GM12892 (cell line): Measurements from ENCODE around the gene APOL6.
"Not testable (repeated sequence)": the region's sequence is repeated elsewhere in the genome, so short reads cannot be mapped to it uniquely, and the experiment has no call there.

Source experiments
- DNase-seq: peaks from one replicate; pipeline ENCODE4 v3.0.0; 2011; ENCODE audit not compliant: insufficient read length
- FAIRE-seq: peaks from 2 replicates; lab custom pipeline; 2011; peaks lifted over from hg19 to GRCh38; lab: Jason Lieb, UNC
- POLR2A ChIP-seq: IDR thresholded peaks from 2 replicates; pipeline ENCODE4 v1.6.1; 2011; ENCODE audit warnings: low read depth, low read length, control low read depth
- POLR2AphosphoS5 ChIP-seq: IDR thresholded peaks from 2 replicates; pipeline ENCODE4 v1.6.1; 2011; ENCODE audit warnings: low read depth, low read length, control low read depth
- TAF1 ChIP-seq: IDR thresholded peaks from 2 replicates; pipeline ENCODE4 v1.6.1; 2011; ENCODE audit warnings: low read depth, mild to moderate bottlenecking, control low read depth, low read length, borderline replicate concordance

Gene APOL6

DNA sequence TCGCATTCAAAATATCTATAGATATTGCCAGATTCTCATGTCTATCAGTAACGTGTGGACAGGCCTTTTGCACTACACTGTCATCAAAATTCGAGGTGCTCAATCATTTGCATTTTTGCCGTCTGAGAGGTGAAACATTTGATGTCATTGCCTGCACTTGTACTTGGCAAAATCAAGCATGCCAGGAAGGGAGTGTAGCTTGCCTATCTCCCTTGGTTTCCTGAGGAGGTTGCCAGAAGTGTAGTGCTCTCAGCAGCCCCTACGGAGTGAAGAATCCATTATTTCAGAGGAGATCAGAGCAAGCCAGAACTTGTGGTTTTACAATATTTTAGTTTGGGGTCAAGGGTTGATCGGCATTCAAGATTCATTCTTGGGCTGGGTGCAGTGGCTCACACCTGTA, 39.2 kb downstream of the APOL6 start:
- DNase-seq (no peak), FAIRE-seq (no peak)
- no peak for TF ChIP-seq POLR2A
- TF ChIP-seq POLR2AphosphoS5, result no peak
- TF ChIP-seq TAF1, result no peak

DNA sequence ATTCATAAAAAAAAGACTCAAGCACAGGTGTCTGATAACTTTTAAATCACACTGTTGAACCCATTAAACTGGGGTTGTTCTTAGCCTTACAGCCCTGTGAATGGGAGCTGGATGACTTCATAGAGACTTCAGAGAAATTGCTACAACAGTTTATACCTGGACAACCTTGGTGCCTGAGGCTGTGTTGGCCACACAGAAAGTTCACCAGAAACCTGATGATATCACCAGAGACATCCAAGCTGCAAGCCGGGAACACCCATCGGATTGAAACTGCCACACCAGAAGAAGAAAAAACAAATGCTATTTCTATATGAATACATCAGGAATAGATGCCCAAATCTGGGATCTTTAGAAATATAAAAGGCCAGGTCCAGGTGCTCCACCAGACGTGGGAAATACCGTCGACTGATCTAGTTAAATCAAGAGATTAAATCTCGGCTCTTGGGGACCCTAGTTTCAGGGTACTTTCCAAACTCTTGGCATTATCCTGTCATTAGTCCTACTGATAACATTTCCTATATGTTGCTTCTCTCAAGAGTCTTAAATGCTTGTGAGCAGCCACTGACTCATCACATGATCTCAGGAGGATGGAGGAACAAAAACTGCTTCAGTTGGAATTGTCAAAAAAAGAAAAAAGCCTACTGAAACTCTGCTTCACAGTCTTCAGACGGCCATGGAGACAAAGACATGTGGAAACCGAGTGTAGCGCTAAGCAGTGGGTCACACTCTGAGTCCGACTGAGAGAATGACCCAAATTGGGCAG, 40.8 kb downstream of the APOL6 start:
- FAIRE-seq, result no peak
- no peak for DNase-seq
- TF ChIP-seq TAF1 (no peak), POLR2AphosphoS5 (no peak), POLR2A (no peak)

DNA sequence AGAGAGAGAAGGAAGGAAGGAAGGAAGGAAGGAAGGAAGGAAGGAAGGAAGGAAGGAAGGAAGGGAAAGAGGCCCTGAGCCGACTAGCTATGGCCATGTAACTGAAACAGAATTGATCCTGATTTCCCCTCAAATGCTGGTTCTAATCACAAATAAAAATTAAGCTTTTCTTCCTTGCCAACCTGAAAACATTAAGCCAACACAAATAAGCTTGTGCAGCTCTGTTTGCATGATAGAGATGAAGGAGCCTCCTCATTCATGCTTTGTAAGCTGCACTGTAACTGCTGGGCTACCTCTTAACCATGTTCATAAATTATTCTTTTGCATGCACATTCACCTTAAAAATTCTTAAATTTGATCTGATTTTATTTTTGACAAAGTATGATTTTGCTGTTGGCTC, 41.8 kb downstream of the APOL6 start:
- DNase-seq, result no peak
- FAIRE-seq, result no peak
- no peak for TF ChIP-seq TAF1
- TF ChIP-seq POLR2AphosphoS5, result no peak
- no peak for TF ChIP-seq POLR2A

DNA sequence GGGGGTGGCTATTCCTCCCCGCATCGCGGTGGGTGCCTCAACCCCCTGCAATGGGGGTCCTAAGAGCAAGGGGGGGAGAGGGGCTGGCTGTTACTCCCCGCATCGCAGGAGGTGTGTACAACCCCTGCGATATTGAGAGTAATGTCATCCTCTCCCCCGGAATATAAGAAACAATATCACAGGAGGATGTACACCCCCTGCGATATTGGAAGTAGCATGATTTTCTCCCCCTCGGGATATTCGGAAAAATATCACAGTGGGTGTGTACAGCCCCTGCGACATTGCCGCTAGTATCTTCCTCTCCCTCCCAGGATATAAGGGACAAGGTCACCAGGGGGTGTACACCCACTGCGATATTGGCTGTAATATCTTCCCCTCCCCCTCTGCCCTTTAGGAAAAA, 47.0 kb downstream of the APOL6 start:
- DNase-seq, result no peak
- TF ChIP-seq POLR2A (no peak), POLR2AphosphoS5 (no peak), TAF1 (no peak)
- no peak for FAIRE-seq

DNA sequence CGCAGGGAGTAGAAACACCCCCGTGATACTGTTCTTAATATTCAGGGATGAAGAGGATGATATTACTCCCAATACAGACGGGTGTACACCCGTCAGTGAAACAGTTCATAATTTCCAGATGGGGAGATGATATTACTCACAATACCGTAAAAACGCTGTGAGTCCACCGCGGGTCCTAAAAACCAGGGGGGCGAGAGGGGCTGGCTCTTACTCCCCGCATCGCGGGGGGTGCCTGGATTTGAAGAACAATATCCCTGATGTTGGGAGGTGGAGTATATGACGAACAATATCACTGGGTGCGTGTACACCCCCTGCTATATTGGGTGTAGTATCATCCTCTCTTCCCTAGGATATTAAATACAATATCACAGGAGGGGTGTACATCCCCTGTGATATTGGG, 48.9 kb downstream of the APOL6 start:
- DNase-seq, result no peak
- FAIRE-seq, result no peak
- TF ChIP-seq POLR2A, result no peak
- TF ChIP-seq POLR2AphosphoS5, result no peak
- no peak for TF ChIP-seq TAF1

DNA sequence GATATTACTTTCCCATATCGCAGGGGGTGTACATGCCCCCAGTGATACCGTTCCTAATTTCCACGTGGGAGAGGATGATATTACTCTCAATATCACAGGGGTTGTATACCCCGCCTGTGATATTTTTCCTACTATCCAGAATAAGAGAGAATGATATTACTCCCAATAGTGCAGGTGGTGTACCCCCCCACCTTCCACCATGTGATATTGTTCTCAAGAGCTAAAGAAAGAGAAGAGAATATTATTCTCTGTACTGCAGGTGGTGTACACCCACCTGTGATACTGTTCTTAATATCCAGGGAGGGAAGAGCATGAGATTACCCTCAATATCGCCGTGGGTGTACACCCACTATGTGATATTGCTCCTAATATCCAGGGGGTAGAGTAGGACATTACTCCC, 51.6 kb downstream of the APOL6 start:
- FAIRE-seq, DNase-seq: not testable (repeated sequence)

DNA sequence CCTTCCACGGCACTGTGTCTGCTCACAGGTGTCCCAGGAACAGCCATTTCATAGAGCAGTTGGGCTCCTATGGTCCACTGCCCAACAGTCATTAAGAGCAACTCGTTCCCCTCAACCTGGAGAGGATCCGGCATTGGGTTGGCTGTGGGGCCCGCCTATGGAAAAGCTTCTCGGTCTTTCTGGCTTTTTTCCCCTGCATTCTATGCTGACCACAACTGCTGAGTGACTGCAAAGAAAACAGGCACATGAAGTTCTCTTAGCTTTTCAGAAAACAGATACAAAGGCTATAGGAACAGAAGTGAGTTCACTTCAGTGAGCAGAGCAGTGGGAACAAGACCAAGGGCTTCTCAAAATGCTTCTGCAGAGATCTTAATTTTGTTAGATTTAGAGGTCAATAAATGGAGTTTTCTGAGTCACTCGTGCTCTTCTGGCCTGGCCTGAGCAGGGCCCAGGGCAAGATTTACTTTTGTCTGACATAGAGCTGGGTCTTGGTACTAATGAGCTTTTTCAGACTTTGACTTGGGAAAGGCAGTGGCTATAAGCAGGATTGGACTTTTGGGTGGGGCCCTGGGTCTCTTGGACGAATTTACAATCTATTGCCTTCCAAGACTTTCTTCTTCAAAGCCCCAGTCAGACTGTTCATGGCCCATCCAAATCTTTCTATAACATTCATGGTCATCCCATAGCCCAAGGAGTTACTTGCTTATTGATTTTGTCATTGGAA, 55.8 kb downstream of the APOL6 start:
- FAIRE-seq (no peak), DNase-seq (no peak)
- no peak for TF ChIP-seq TAF1
- TF ChIP-seq POLR2A, result no peak
- no peak for TF ChIP-seq POLR2AphosphoS5

DNA sequence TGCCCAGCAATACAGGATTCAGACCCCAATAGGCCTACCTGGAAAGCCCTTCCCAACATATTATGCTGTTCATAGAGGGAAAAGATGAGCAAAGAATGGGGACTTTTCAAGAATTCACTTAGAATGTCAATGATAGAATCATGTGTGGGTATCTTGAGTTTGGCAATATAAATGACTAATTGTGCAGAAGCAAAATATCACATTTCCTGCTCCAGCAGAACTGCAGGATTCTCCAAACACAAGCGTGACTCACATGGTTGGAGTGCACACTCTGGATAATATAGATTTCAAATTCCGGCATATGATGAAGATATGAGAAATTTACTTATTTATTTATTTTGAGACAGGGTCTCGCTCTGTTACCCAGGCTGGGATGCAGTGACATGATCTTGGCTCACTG, 56.9 kb downstream of the APOL6 start:
- DNase-seq (no peak), FAIRE-seq (no peak)
- TF ChIP-seq TAF1 (no peak), POLR2A (no peak), POLR2AphosphoS5 (no peak)

DNA sequence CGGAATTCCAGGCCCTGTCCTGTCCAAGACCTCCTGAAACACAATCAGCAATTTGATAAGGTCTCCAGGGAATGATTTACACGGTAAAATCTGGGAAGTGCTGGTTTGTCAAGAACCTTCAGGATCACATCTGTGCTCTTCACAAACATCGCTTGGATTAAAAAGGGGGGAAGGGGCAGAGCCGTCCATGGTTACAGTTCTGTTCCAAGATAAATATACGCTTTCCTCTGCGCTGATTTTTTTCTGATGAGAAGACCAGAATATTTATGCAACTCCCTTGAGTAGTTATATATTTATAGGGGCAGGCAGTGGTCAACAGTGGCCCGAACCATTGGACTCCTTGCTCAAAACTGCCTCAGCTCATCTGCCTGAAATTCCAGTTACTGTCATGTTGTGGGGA, 60.2 kb downstream of the APOL6 start:
- DNase-seq (no peak), FAIRE-seq (no peak)
- TF ChIP-seq POLR2A (no peak), TAF1 (no peak), POLR2AphosphoS5 (no peak)

DNA sequence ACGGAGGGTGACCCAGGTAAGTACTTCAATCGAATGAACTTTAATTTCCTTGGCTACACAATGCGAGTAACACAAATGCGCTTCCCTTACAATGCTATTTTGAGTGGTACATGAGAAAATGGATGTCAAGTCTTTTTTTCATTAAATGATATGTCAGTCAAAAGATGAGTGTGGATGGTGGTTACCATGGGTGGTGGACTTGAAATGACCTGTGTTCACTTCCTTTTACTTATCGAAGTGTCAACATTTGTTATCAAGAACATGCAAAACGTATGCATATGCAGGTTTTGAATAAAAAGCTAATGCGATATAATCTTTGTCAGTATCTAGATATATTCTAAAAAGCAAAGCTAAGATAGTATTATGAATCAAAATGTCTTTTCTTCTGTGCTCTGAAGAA, 60.7 kb downstream of the APOL6 start:
- no peak for FAIRE-seq

DNA sequence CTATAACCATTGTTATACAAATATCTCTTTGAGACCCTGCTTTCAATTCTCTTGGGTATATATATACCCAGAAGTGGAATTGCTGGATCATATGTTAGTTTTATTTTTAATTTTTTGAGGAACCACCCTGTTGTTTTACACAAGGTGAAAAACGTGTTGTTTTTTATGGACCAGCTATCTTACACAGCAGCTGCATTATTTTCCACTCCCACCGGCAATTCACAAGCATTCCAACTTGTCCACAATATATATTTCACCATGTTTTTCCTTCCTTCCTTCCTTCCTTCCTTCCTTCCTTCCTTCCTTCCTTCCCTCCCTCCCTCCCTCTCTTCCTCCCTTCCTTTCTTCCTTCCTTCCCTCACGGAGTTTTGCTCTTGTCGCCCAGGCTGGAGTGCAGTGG, 63.1 kb downstream of the APOL6 start:
- DNase-seq (no peak), FAIRE-seq (no peak)
- TF ChIP-seq TAF1 (no peak), POLR2AphosphoS5 (no peak), POLR2A (no peak)

More for the DNA sequence above, 60.7 kb downstream of the APOL6 start:
- TF ChIP-seq POLR2A, result no peak
- no peak for TF ChIP-seq TAF1
- no peak for TF ChIP-seq POLR2AphosphoS5
- no peak for DNase-seq

DNA sequence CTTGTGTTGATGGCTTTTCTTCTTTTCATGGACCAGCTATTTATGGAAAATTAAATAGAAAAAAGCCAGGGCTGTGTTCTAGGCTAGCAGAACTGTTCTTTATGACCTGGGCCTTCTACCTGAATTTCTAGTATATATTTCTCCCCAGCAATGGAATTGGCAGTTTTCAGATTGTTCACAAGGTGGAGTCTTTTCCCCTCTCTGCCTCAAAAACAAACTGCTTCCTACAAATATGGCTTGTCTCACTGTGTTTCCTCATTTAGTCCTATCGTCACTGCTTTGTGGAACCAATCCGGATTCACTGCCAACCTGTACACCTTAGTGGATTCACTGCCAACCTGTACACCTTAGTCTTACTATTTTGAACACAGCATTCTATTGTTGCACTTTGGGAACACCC, 64.4 kb downstream of the APOL6 start:
- no peak for FAIRE-seq
- no peak for DNase-seq
- TF ChIP-seq POLR2A (no peak), POLR2AphosphoS5 (no peak)

DNA sequence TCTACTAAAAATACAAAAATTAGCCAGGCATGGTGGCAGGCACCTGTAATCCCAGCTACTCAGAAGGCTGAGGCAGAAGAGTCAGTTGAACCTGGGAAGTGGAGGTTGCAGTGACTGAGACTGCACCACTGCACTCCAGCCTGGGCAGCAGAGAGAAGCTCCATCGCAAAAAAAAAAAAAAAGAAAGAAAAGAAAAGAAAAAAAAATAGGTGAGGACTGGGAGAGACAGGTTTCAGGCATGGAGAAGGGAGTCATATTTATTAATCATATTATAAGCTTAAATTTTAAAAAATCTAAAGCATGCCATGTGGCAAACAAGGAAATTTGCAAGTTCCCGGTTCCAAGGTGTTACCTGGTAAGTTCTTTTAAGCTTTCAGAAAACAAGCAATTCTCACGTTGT, 69.3 kb downstream of the APOL6 start, which contains the start of gene APOL5:
Gene APOL5, plus strand, starts transcription at position 301 of the 400 bp plus-strand sequence. Its CDS starts 0 bp downstream, at position 301.
- DNase-seq (no peak), FAIRE-seq (no peak)
- TF ChIP-seq TAF1, result no peak
- TF ChIP-seq POLR2A, result no peak
- TF ChIP-seq POLR2AphosphoS5, result no peak
